OCI-LY7 (cell line): ENCODE data around the gene CASP9. TPM values are rescaled to one million over a fixed set of nuclear protein-coding genes. Genes with fewer than 3 reads are reported as not detected.
A peak's percentile ranks its signal among the peaks of the same experiment; 100 is the strongest.

Experiments used
- BruUV-seq: library from RNA; stranded (reverse); fragments of 400-500 nt; replicated peaks from 2 replicates; lab custom pipeline; 2021; lab: Mats Ljungman, UMichigan
- CTCF ChIA-PET: fragments of 300-600 bp; sonication (Branson Sonifier 250); formaldehyde crosslinking; loops from one replicate; lab custom pipeline; 2022; ENCODE audit warnings: antibody characterized with exemption; ENCODE audit not compliant: unreplicated experiment; lab: Charles Lee
- POLR2A ChIA-PET: fragments of 300-600 bp; sonication (Branson Sonifier 250); formaldehyde crosslinking; loops from one replicate; lab custom pipeline; 2022; ENCODE audit warnings: antibody characterized with exemption; lab: Charles Lee
- DNase-seq: peaks from one replicate; pipeline ENCODE4 v3.0.0-alpha.2; 2015; ENCODE audit warnings: low spot score
- H2AFZ ChIP-seq: fragments of 200-600 bp; sonication (generic), shearing (Covaris generic); 2 replicates; pipeline ENCODE4 v1.6.1; 2014; ENCODE audit warnings: mild to moderate bottlenecking, antibody characterized with exemption, low read length, moderate library complexity
- H3K27ac ChIP-seq: fragments of 200-600 bp; sonication (generic); 2 replicates; pipeline ENCODE4 v1.5.1; 2014; ENCODE audit warnings: mixed run types, low read depth, mild to moderate bottlenecking, moderate library complexity, low read length, inconsistent platforms; ENCODE audit not compliant: poor library complexity, severe bottlenecking
- H3K36me3 ChIP-seq: fragments of 200-600 bp; sonication (generic); 2 replicates; pipeline ENCODE4 v1.6.1; 2014; ENCODE audit warnings: mild to moderate bottlenecking, antibody characterized with exemption, low read length, moderate library complexity, mixed read lengths; ENCODE audit not compliant: insufficient read depth
- H3K4me1 ChIP-seq: fragments of 200-600 bp; sonication (generic); 2 replicates; pipeline ENCODE4 v1.5.1; 2014; ENCODE audit warnings: mild to moderate bottlenecking, low read length; ENCODE audit not compliant: insufficient read depth, poor library complexity, severe bottlenecking
- H3K4me2 ChIP-seq: fragments of 200-600 bp; sonication (generic); 2 replicates; pipeline ENCODE4 v1.6.1; 2014; ENCODE audit warnings: mild to moderate bottlenecking, low read length
- H3K4me3 ChIP-seq: fragments of 200-600 bp; sonication (generic); 2 replicates; pipeline ENCODE4 v1.5.1; 2014; ENCODE audit warnings: mild to moderate bottlenecking, low read depth, low read length; ENCODE audit not compliant: poor library complexity, severe bottlenecking
- H3K79me2 ChIP-seq: fragments of 200-600 bp; sonication (generic); 2 replicates; pipeline ENCODE4 v1.6.1; 2016; ENCODE audit warnings: low read depth, mild to moderate bottlenecking, low read length, moderate library complexity, mixed read lengths; ENCODE audit not compliant: insufficient read depth
- H3K9me2 ChIP-seq: fragments of 200-600 bp; sonication (generic); 2 replicates; pipeline ENCODE4 v1.6.1; 2016; ENCODE audit warnings: mild to moderate bottlenecking, low read length, mixed read lengths; ENCODE audit not compliant: insufficient read depth
- H3K9me3 ChIP-seq: fragments of 200-600 bp; sonication (generic); 2 replicates; pipeline ENCODE4 v1.6.1; 2014; ENCODE audit warnings: mild to moderate bottlenecking, mixed run types, low read length, mixed read lengths
- H4K20me1 ChIP-seq: fragments of 200-600 bp; sonication (generic); 2 replicates; pipeline ENCODE4 v1.6.1; 2014; ENCODE audit warnings: mild to moderate bottlenecking, antibody characterized with exemption, low read length, moderate library complexity, mixed read lengths; ENCODE audit not compliant: insufficient read depth
- CTCF ChIP-seq: fragments of 200-600 bp; sonication (generic); conservative IDR thresholded peaks from 2 replicates; pipeline ENCODE4 v1.5.1; 2014; ENCODE audit warnings: mild to moderate bottlenecking, antibody characterized with exemption, low read length, moderate library complexity, mixed read lengths
- EZH2phosphoT487 ChIP-seq: fragments of 200-600 bp; sonication (generic); IDR thresholded peaks from 2 replicates; pipeline ENCODE4 v1.6.1; 2018; ENCODE audit warnings: low read depth, borderline replicate concordance, mild to moderate bottlenecking, mixed run types, antibody characterized with exemption, low read length, moderate library complexity, mixed read lengths
- intact Hi-C: fragments of 100-400 bp; cut with micrococcal nuclease; formaldehyde crosslinking; loops from one replicate; pipeline ENCODE4 v1.10.0; 2022; ENCODE audit not compliant: unreplicated experiment
- total RNA-seq, 2 experiments: library from RNA; depleted of rRNA in 1 of 2; stranded (reverse); fragments of >200 nt in 1 of 2; shearing (Covaris generic) in 1 of 2; gene quantifications; 2 replicates each; pipeline ENCODE4 v1.2.3, GENCODE V29; 2014 to 2022

The CASP9 gene
- total RNA-seq, 2 experiments from 2014 or later = 14.5 to 17.6 TPM

GRCh38 chr1:15501208-15502032, 22.6 kb downstream of the CASP9 start:
- H2AFZ ChIP-seq = no peak overlapping the region
- no peak overlapping the region for H3K4me3 ChIP-seq
- H3K4me2 ChIP-seq = no peak overlapping the region
- no peak overlapping the region for H3K27ac ChIP-seq
- H4K20me1 ChIP-seq = no peaks in the 10 kb centered on the region
- ChIA-PET POLR2A (no interaction called here), CTCF (no interaction called here)
- H3K9me2 ChIP-seq = no peaks in the 10 kb centered on the region
- peak; percentile 69 for DNase-seq
- H3K79me2 ChIP-seq = no peaks in the 10 kb centered on the region
- H3K4me1 ChIP-seq = no peaks in the 10 kb centered on the region
- TF ChIP-seq EZH2phosphoT487 (no peak), CTCF (peak; percentile 94)
- H3K36me3 ChIP-seq = peaks cover 5% of the 10 kb centered on the region; the same call in 1 of the 2 replicates
- intact Hi-C loops = loop anchor here (1.0 to 2.0 kb wide), 2 partner anchors 178 to 239 kb away; no protein-coding TSS in a partner anchor
- H3K9me3 ChIP-seq = no peaks in the 10 kb centered on the region
- BruUV-seq = no TSS peak

GRCh38 chr1:15500184-15501178, 23.5 kb downstream of the CASP9 start:
- TF ChIP-seq CTCF = no peak
- no peak for TF ChIP-seq EZH2phosphoT487
- Histone ChIP-seq H3K27ac (no peak overlapping the region), H3K79me2 (no peaks in the 10 kb centered on the region), H3K4me2 (no peak overlapping the region), H3K36me3 (peaks cover 5% of the 10 kb centered on the region; the same call in 1 of the 2 replicates), H4K20me1 (no peaks in the 10 kb centered on the region), H3K9me3 (no peaks in the 10 kb centered on the region), H3K9me2 (no peaks in the 10 kb centered on the region), H3K4me3 (no peak overlapping the region), H2AFZ (no peak overlapping the region), H3K4me1 (no peaks in the 10 kb centered on the region)
- ChIA-PET CTCF (no interaction called here), POLR2A (no interaction called here)
- intact Hi-C loops = loop anchor here (1.0 to 2.0 kb wide), 2 partner anchors 177 to 240 kb away; no protein-coding TSS in a partner anchor
- no TSS peak for BruUV-seq
- no peak for DNase-seq
